ENCODE measurements around the gene TEX51.

TEX51 gene

DNA sequence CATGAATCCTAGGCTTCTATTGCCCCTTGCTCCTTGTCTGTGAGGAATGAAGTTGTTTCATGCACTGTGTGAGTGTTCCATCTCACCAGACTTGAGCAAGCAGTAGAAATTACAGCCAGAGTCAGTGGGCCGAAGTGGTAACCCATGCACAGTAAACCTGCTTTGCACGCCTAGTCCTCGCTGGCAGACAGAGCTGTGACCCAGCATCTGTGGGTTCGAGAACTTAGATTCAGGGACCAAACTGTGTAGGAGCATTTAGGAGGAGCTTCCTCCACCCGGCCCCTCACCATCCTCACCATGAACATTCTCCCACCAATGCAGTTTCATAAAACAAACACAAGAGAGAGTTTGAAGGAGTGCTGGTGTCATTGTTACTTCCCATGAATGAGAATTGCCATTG is 21.6 kb upstream of the TEX51 start:
- no peak overlapping the region for H3K4me3 ChIP-seq (ENCODE audit: control insufficient read depth, low read depth, low read length)
- TF ChIP-seq, protein P1, sequence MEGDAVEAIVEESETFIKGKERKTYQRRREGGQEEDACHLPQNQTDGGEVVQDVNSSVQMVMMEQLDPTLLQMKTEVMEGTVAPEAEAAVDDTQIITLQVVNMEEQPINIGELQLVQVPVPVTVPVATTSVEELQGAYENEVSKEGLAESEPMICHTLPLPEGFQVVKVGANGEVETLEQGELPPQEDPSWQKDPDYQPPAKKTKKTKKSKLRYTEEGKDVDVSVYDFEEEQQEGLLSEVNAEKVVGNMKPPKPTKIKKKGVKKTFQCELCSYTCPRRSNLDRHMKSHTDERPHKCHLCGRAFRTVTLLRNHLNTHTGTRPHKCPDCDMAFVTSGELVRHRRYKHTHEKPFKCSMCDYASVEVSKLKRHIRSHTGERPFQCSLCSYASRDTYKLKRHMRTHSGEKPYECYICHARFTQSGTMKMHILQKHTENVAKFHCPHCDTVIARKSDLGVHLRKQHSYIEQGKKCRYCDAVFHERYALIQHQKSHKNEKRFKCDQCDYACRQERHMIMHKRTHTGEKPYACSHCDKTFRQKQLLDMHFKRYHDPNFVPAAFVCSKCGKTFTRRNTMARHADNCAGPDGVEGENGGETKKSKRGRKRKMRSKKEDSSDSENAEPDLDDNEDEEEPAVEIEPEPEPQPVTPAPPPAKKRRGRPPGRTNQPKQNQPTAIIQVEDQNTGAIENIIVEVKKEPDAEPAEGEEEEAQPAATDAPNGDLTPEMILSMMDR (conservative IDR thresholded peaks at IDR 0.05; ENCODE audit: control insufficient read depth, insufficient read depth, low read depth, low read length): no peak
- no peak for DNase-seq (ENCODE audit: low read depth)

DNA sequence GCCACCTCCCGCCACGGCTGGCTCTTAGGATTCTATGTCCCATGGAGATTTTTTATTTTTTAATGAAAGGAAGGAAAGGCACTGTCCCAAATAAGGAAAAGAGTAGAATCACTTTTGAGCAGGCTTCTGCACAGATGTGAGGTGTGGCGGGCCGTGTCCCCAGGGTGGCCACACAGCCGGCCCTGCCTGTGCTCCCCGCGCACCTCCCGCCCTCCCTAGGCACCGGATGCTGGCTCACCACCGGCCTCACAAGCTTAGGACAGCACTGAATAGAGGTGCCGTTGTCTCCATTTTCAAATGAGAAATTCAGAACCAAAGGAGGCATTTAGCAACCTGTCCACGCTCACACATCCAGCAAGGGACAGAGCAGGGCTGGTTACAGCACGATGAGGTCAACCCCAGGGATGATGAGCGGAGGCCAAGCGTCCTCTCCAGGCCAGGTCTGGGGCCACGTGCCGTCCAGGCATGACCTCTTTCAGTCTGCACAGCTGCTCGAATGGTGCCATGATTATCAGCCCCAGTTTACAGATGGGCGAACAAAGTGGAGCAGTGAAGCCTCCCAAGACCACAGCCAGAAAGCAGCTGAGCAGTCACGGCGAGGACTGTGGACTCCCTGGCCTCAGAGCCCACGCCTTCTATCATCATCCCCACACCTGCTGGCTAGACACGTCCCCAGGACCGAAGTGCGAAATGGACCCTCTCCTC is 20.7 kb upstream of the TEX51 start:
- TF ChIP-seq, protein P1 (conservative IDR thresholded peaks at IDR 0.05; ENCODE audit: control insufficient read depth, insufficient read depth, low read depth, low read length): no peak
- DNase-seq (ENCODE audit: low read depth): no peak
- no peak overlapping the region for H3K4me3 ChIP-seq (ENCODE audit: control insufficient read depth, low read depth, low read length)

DNA sequence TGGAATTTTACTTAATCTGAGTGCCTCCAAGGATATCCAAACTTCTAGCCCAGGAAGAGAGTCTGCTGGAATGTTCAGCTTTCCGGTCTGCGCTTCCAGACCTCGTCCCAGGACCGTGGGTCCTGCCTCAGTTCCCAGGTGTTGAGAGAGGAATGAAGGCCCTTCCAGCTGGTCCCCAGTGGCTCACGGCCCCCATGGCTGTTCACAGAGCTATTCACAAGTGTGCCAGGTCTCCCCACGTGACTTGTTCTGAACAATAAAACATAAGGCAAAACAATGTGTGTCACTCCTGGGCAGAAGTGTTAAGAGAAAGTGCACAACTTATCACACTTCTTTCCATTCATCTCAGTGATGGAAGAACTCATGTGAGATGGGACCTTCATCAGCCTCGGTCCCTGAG is 20.1 kb upstream of the TEX51 start:
- H3K4me3 ChIP-seq (ENCODE audit: control insufficient read depth, low read depth, low read length): no peak overlapping the region
- no peak for DNase-seq (ENCODE audit: low read depth)
- TF ChIP-seq, protein P1 (conservative IDR thresholded peaks at IDR 0.05; ENCODE audit: control insufficient read depth, insufficient read depth, low read depth, low read length): no peak

DNA sequence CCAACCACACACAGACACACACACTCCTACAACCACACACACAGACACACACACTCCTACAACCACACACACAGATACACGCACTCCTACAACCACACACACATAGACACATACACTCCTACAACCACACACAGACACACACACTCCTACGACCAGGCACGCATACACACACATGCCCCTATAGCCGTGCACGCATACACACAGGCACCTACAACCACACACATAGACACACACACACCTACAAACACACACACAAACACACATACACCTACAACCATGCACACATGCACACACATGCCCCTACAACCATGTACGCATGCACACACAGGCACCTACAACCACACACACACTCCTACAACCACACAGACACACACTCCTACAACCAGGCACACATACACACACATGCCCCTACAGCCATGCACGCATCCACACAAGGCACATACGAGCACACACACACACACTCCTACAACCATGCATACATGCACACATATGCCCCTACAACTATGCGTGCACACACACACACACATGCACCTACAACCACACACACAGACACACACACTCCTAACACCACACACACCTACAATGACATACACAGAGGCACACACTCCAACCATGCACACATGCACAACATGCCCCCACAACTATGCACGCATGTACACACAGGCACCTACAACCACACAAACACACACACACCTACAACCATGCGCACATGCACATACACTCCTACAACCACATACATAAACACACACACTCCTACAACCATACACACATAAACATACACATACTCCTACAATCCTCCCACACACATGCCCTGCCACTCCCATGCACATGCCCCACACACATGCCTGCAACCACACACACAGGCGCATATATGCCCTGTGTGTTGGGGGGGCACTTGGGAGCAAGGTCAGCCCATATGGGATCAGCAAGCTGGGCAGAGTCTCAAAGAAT is 19.1 kb upstream of the TEX51 start:
- DNase-seq (ENCODE audit: low read depth): no peak
- TF ChIP-seq, protein P1 (conservative IDR thresholded peaks at IDR 0.05; ENCODE audit: control insufficient read depth, insufficient read depth, low read depth, low read length): no peak
- no peak overlapping the region for H3K4me3 ChIP-seq (ENCODE audit: control insufficient read depth, low read depth, low read length)

DNA sequence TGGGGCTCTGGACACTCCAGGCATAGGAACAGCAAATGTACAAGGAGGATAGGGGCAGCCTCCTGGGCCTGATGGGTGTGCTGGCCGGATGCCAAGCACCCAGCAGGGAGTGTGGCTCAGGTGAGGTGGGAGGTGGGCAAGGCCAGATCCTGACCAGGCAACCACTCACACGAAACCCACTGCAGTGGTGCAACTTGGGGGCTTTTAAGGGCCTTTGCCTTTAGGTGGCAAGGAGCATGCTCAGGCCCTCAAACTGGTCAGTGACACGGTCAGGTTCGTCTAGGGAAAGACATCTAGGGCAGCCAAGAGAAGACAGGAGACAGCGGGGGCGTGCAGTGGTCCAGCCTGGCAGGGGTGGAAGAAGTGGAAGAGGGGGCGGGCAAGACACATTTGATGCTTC is 18.4 kb upstream of the TEX51 start:
- TF ChIP-seq, protein P1 (conservative IDR thresholded peaks at IDR 0.05; ENCODE audit: control insufficient read depth, insufficient read depth, low read depth, low read length): no peak
- H3K4me3 ChIP-seq (ENCODE audit: control insufficient read depth, low read depth, low read length): no peak overlapping the region
- DNase-seq (ENCODE audit: low read depth): no peak

DNA sequence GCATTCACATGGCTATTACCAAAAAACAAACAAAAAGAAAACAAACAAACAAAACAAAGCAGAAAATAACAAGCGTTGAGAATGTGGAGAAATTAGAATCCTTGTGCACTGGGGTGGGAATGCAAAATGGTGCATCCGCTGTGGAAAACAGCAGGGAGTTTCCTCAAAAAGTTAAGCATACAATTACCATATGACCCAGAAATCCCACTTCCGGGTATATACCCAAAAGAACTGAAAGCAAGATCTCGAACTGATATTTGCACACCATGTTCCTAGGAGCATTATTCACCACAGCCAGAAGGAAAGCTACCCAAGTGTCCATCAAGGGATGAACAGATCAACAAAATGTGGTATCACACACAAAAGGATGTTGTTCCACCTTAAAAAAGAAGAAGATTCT is 17.9 kb upstream of the TEX51 start:
- no peak overlapping the region for H3K4me3 ChIP-seq (ENCODE audit: control insufficient read depth, low read depth, low read length)
- TF ChIP-seq, protein P1 (conservative IDR thresholded peaks at IDR 0.05; ENCODE audit: control insufficient read depth, insufficient read depth, low read depth, low read length): no peak
- DNase-seq (ENCODE audit: low read depth): no peak
